ENCODE data around the gene ERAS. TPM values are rescaled to one million over a fixed set of nuclear protein-coding genes. Genes with fewer than 3 reads are reported as not detected.
A peak's percentile ranks its signal among the peaks of the same experiment; 100 is the strongest.

Gene ERAS
- total and polyA plus RNA-seq, 7 experiments from 2014 or later = not detected

DNA sequence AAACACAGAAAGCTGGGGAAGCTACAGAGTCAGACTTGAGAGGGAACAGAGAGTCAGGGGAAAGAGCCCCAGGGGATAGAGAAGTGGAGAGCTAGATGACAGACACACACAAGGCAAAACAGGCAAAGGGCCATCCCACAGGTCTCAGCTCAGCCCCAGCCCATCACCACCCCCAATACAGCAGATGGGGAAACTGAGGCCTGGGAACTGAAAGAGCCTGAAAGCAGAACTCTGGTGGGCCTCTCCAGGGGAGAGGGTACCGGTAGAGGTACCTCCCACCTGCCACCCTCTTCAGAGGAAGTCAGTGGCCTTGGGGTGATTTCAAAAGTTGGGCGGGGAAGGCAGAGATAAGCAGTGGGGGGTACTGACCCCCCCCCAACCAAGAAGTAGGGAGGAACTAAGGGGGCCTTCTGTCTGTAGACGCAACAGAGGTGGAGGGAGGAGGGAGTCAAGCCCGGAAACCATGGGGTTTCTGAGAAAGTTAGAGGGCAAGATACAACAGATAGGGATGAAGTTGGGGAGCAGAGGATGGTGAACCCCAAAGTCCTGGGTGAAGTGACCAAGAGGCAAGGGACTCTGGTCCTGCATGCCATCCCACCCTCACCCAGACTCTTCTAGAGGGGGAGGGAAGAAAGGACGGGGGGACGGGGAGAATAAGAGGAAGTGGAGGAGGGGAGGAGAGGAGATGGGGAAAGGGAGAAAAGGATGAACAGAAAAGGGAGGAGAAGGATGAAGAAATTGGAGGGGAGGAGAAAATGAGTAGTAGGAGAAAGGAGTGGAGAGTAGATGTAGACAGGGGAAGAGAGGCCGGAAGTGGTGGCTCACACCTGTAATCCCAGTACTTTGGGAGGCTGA lies 36.7 kb upstream of the ERAS start:
- Histone ChIP-seq H3K9me3 (ENCODE audit: control insufficient read depth in 2 of 3, low read length in 3 of 3) (no peaks in the 10 kb centered on the region), H3K27me3 (ENCODE audit: control insufficient read depth in 2 of 2, insufficient read depth in 2 of 2, low read length in 2 of 2) (no peaks in the 10 kb centered on the region), H3K36me3 (ENCODE audit: control insufficient read depth in 2 of 3, insufficient read depth in 3 of 3, low read length in 3 of 3) (no peaks in the 10 kb centered on the region), H3K4me1 (ENCODE audit: control insufficient read depth in 2 of 2, insufficient read depth in 2 of 2, low read length in 2 of 2) (no peaks in the 10 kb centered on the region), H3K4me3 (ENCODE audit: low read length) (no peak overlapping the region), H3K27ac (ENCODE audit: low read depth, low read length) (no peak overlapping the region)
- ChIA-PET POLR2A (no interaction called here), CTCF (no interaction called here)
- H3K4me1 Mint-ChIP-seq = peaks cover 0 to 17% (median 12%) of the 10 kb centered on the region in 7 donors
- no peaks in the 10 kb centered on the region for H3K36me3 Mint-ChIP-seq
- intact Hi-C loops (cut with micrococcal nuclease) = no loop called here
- H3K4me3 Mint-ChIP-seq = peak overlapping the region in 1 of 10 donors; percentile 38
- peak; percentile 72 for ATAC-seq
- H3K9me3 Mint-ChIP-seq = peaks cover 0 to 3% (median 0%) of the 10 kb centered on the region in 11 donors
- no peak for DNase-seq
- peak overlapping the region in 3 of 9 donors; percentile 32 to 63 (median 38) for H3K27ac Mint-ChIP-seq
- peaks cover 0 to 19% (median 0%) of the 10 kb centered on the region in 5 donors for H3K27me3 Mint-ChIP-seq

DNA sequence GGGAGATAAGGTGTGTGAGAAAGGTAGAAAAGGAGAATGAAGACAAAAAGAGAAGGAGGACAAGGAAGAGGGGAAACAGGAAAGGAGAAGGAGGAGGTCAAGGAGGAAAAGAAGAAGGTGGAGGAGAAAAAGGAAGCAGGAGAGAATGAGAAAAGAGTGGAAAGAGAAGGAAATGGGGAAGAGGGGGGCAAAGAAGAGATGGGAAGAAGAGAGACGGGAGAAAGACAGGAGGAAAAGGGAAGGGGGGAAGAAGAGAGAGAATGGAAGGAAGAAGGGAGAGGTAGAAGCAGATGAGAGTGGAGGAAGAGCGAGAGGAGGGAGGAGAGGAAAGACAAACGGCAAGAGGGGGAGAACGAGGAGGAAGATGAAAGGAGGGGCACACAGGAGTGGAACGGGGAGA lies 35.8 kb upstream of the ERAS start:
- Mint-ChIP-seq H3K36me3 (no peaks in the 10 kb centered on the region), H3K4me3 (peak overlapping the region in 1 of 10 donors; percentile 45), H3K27ac (no peak overlapping the region), H3K27me3 (peaks cover 0 to 19% (median 0%) of the 10 kb centered on the region in 5 donors), H3K4me1 (peaks cover 0 to 17% (median 12%) of the 10 kb centered on the region in 7 donors), H3K9me3 (peaks cover 0 to 3% (median 0%) of the 10 kb centered on the region in 11 donors)
- ChIA-PET CTCF (no interaction called here), POLR2A (no interaction called here)
- DNase-seq (no peak), ATAC-seq (no peak)
- no peak overlapping the region for H3K27ac ChIP-seq (ENCODE audit: low read depth, low read length)
- intact Hi-C loops (cut with micrococcal nuclease) = no loop called here
- no peaks in the 10 kb centered on the region for H3K9me3 ChIP-seq (ENCODE audit: control insufficient read depth in 2 of 3, low read length in 3 of 3)
- no peaks in the 10 kb centered on the region for H3K27me3 ChIP-seq (ENCODE audit: control insufficient read depth in 2 of 2, insufficient read depth in 2 of 2, low read length in 2 of 2)
- H3K4me3 ChIP-seq (ENCODE audit: low read length) = no peak overlapping the region
- H3K36me3 ChIP-seq (ENCODE audit: control insufficient read depth in 2 of 3, insufficient read depth in 3 of 3, low read length in 3 of 3) = no peaks in the 10 kb centered on the region
- no peaks in the 10 kb centered on the region for H3K4me1 ChIP-seq (ENCODE audit: control insufficient read depth in 2 of 2, insufficient read depth in 2 of 2, low read length in 2 of 2)

DNA sequence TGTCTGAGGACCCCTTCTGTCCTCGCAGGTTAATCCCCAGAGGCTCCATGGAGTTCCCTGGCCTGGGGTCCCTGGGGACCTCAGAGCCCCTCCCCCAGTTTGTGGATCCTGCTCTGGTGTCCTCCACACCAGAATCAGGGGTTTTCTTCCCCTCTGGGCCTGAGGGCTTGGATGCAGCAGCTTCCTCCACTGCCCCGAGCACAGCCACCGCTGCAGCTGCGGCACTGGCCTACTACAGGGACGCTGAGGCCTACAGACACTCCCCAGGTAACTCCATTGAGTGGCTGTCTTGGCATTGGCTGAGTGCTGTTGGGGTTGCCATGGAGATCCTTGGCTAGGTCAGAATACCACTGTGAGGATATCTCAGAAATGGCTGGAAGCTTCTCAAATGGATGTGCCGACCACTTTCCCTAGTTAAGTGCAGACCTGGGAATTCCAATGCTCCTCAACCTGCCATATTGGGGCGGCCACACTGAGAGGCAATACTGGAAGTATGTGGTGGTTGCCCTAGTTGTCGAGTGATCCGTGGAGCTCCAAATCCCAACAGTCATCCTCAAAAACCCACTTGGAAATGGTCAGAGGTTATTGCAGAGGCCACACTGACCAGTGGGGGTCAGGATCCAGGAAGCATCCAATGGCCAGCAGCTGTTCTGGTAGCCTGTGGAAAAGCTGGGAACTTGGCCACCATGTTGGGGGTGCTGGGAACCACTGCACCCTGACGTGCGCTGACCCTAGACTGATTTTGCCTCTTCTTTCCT lies 35.1 kb upstream of the ERAS start:
- Histone ChIP-seq H3K27ac (ENCODE audit: low read depth, low read length) (no peak overlapping the region), H3K9me3 (ENCODE audit: control insufficient read depth in 2 of 3, low read length in 3 of 3) (no peaks in the 10 kb centered on the region), H3K36me3 (ENCODE audit: control insufficient read depth in 2 of 3, insufficient read depth in 3 of 3, low read length in 3 of 3) (no peaks in the 10 kb centered on the region), H3K4me1 (ENCODE audit: control insufficient read depth in 2 of 2, insufficient read depth in 2 of 2, low read length in 2 of 2) (no peaks in the 10 kb centered on the region), H3K4me3 (ENCODE audit: low read length) (no peak overlapping the region), H3K27me3 (ENCODE audit: control insufficient read depth in 2 of 2, insufficient read depth in 2 of 2, low read length in 2 of 2) (no peaks in the 10 kb centered on the region)
- H3K27me3 Mint-ChIP-seq = peaks cover 0 to 19% (median 0%) of the 10 kb centered on the region in 5 donors
- ATAC-seq (no peak), DNase-seq (no peak)
- H3K27ac Mint-ChIP-seq = no peak overlapping the region
- no peak overlapping the region for H3K4me3 Mint-ChIP-seq
- H3K36me3 Mint-ChIP-seq = no peaks in the 10 kb centered on the region
- H3K4me1 Mint-ChIP-seq = peaks cover 0 to 17% (median 12%) of the 10 kb centered on the region in 7 donors
- intact Hi-C loops (cut with micrococcal nuclease) = no loop called here
- H3K9me3 Mint-ChIP-seq = peaks cover 0 to 3% (median 0%) of the 10 kb centered on the region in 11 donors
- ChIA-PET POLR2A (interaction anchor here (1.5 kb wide), 1 partner anchor 10 kb away, joined by 4 read pairs; the partner anchor contains the start of gene HDAC6), CTCF (no interaction called here)

DNA sequence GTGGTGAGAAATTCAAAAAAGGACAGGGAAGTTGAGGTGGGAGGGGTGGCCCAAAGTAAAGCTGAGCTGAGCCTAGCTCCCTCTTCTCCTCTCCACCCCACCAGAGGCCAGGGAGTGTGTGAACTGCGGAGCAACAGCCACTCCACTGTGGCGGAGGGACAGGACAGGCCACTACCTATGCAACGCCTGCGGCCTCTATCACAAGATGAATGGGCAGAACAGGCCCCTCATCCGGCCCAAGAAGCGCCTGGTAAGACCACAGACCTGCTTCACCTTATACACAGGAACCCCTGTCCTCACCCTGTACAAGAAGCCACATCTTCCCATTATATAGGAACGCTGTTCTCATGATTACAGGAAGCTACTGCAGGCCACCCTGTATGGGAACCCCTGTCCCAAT lies 34.1 kb upstream of the ERAS start:
- Mint-ChIP-seq H3K4me3 (no peak overlapping the region), H3K9me3 (peaks cover 0 to 3% (median 0%) of the 10 kb centered on the region in 11 donors), H3K4me1 (peaks cover 0 to 17% (median 12%) of the 10 kb centered on the region in 7 donors), H3K36me3 (no peaks in the 10 kb centered on the region), H3K27me3 (peaks cover 0 to 14% (median 0%) of the 10 kb centered on the region in 5 donors), H3K27ac (no peak overlapping the region)
- no peaks in the 10 kb centered on the region for H3K36me3 ChIP-seq (ENCODE audit: control insufficient read depth in 2 of 3, insufficient read depth in 3 of 3, low read length in 3 of 3)
- no peaks in the 10 kb centered on the region for H3K9me3 ChIP-seq (ENCODE audit: control insufficient read depth in 2 of 3, low read length in 3 of 3)
- H3K27ac ChIP-seq (ENCODE audit: low read depth, low read length) = no peak overlapping the region
- intact Hi-C loops (cut with micrococcal nuclease) = no loop called here
- H3K27me3 ChIP-seq (ENCODE audit: control insufficient read depth in 2 of 2, insufficient read depth in 2 of 2, low read length in 2 of 2) = no peaks in the 10 kb centered on the region
- no peak overlapping the region for H3K4me3 ChIP-seq (ENCODE audit: low read length)
- ChIA-PET POLR2A (interaction anchor here (1.5 kb wide), 1 partner anchor 9 kb away, joined by 4 read pairs; the partner anchor contains the start of gene HDAC6), CTCF (no interaction called here)
- no peak for ATAC-seq
- no peaks in the 10 kb centered on the region for H3K4me1 ChIP-seq (ENCODE audit: control insufficient read depth in 2 of 2, insufficient read depth in 2 of 2, low read length in 2 of 2)
- no peak for DNase-seq

DNA sequence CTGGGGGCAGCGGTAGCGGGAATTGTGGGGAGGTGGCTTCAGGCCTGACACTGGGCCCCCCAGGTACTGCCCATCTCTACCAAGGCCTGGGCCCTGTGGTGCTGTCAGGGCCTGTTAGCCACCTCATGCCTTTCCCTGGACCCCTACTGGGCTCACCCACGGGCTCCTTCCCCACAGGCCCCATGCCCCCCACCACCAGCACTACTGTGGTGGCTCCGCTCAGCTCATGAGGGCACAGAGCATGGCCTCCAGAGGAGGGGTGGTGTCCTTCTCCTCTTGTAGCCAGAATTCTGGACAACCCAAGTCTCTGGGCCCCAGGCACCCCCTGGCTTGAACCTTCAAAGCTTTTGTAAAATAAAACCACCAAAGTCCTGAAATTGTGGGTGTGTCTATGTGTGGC lies 32.4 kb upstream of the ERAS start:
- no peak for ATAC-seq
- H3K36me3 Mint-ChIP-seq = no peaks in the 10 kb centered on the region

DNA sequence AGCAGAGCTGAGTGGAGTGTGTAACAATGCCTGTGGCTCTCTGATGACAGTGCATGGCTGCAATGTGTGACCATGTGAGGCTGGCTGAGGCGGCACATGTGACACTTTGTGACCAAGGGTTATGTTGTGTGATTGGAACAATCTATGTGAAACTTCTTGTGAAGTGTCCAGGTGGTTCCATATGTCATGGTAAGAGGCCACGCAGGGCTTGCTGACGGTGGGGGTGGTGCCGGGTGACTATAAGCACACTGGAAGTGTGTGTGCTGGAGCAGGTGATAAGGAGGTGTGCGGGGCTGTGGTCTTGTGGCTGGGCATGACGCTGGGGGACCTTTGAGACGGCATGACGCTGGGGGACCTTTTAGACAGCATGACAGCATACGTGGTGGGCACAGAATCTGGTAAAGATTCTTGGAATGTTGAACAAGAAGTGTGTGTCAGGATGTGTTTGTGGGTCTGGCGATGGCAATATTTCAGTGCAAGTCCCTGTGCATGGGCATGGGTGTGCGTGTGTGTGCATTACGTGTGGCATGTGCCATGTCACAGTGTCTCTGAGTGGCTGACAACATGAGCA lies 31.9 kb upstream of the ERAS start:
- peaks cover 0 to 4% (median 0%) of the 10 kb centered on the region in 5 donors for H3K27me3 Mint-ChIP-seq
- no peaks in the 10 kb centered on the region for H3K27me3 ChIP-seq (ENCODE audit: control insufficient read depth in 2 of 2, insufficient read depth in 2 of 2, low read length in 2 of 2)
- H3K27ac Mint-ChIP-seq = no peak overlapping the region
- H3K36me3 ChIP-seq (ENCODE audit: control insufficient read depth in 2 of 3, insufficient read depth in 3 of 3, low read length in 3 of 3) = no peaks in the 10 kb centered on the region
- DNase-seq (no peak), ATAC-seq (no peak)
- no peaks in the 10 kb centered on the region for H3K4me1 ChIP-seq (ENCODE audit: control insufficient read depth in 2 of 2, insufficient read depth in 2 of 2, low read length in 2 of 2)
- no peaks in the 10 kb centered on the region for H3K9me3 Mint-ChIP-seq
- H3K4me1 Mint-ChIP-seq = peaks cover 0 to 12% (median 3%) of the 10 kb centered on the region in 7 donors
- no peaks in the 10 kb centered on the region for H3K9me3 ChIP-seq (ENCODE audit: control insufficient read depth in 2 of 3, low read length in 3 of 3)
- H3K4me3 Mint-ChIP-seq = no peak overlapping the region
- POLR2A ChIA-PET = no interaction called here
- CTCF ChIA-PET = no interaction called here
- H3K27ac ChIP-seq (ENCODE audit: low read depth, low read length) = no peak overlapping the region
- no peaks in the 10 kb centered on the region for H3K36me3 Mint-ChIP-seq
- intact Hi-C loops (cut with micrococcal nuclease) = no loop called here
- H3K4me3 ChIP-seq (ENCODE audit: low read length) = no peak overlapping the region

More for the DNA sequence above, 32.4 kb upstream of the ERAS start:
- Mint-ChIP-seq H3K9me3 (no peaks in the 10 kb centered on the region), H3K27ac (no peak overlapping the region), H3K4me1 (peaks cover 0 to 15% (median 8%) of the 10 kb centered on the region in 7 donors), H3K4me3 (no peak overlapping the region), H3K27me3 (peaks cover 0 to 4% (median 0%) of the 10 kb centered on the region in 5 donors)
- Histone ChIP-seq H3K27me3 (ENCODE audit: control insufficient read depth in 2 of 2, insufficient read depth in 2 of 2, low read length in 2 of 2) (no peaks in the 10 kb centered on the region), H3K4me1 (ENCODE audit: control insufficient read depth in 2 of 2, insufficient read depth in 2 of 2, low read length in 2 of 2) (no peaks in the 10 kb centered on the region), H3K27ac (ENCODE audit: low read depth, low read length) (no peak overlapping the region), H3K9me3 (ENCODE audit: control insufficient read depth in 2 of 3, low read length in 3 of 3) (no peaks in the 10 kb centered on the region), H3K36me3 (ENCODE audit: control insufficient read depth in 2 of 3, insufficient read depth in 3 of 3, low read length in 3 of 3) (no peaks in the 10 kb centered on the region), H3K4me3 (ENCODE audit: low read length) (no peak overlapping the region)
- CTCF ChIA-PET = no interaction called here
- intact Hi-C loops (cut with micrococcal nuclease) = no loop called here
- no peak for DNase-seq
- POLR2A ChIA-PET = no interaction called here

Measured in naive thymus-derived CD4-positive, alpha-beta T cell (primary cell).